ENCODE results near the gene FHL2. TPM values are rescaled to one million over a fixed set of nuclear protein-coding genes. Genes with fewer than 3 reads are reported as not detected.

FHL2 gene
- total RNA-seq, 1 experiment from 2014 or later, result 45.4 TPM

DNA sequence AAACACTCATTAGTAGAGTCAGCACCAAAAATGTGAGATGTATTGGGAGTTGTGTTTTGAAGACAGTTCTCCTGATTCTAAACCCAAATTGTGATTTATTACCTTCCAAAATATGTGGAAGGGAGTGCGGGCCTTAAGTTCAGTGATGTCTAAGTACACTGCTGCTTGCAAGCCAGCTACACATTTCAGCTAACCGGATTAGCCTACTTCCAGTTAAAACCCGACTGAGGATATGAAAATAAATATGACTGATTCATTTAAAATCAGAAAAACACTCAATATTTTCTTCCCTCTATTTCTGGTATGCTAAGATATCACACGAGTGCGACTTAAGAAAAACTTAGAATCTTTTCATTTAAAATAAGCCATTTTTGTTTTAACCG, 907 bp downstream of the FHL2 start:
- H3K4me3 Mint-ChIP-seq (ENCODE audit: unreplicated experiment), result peak overlapping the region; percentile 97
- Histone ChIP-seq H3K4me1 (peaks cover 32% of the 10 kb centered on the region), H3K27me3 (replicated peaks; ENCODE audit: control insufficient read depth, insufficient read depth, low read length) (no peaks in the 10 kb centered on the region), H3K9me3 (no peaks in the 10 kb centered on the region), H3K36me3 (ENCODE audit: control insufficient read depth, insufficient read depth, low read length) (no peaks in the 10 kb centered on the region), H3K4me3 (ENCODE audit: low read depth, low read length) (peak overlapping the region; percentile 84)
- intact Hi-C loops (cut with micrococcal nuclease; ENCODE audit: unreplicated experiment), result loop anchor here (2.0 to 5.0 kb wide), 3 partner anchors 19 to 59 kb away; no protein-coding TSS in a partner anchor
- peaks cover 23% of the 10 kb centered on the region for H3K36me3 Mint-ChIP-seq (ENCODE audit: insufficient read depth, unreplicated experiment)
- CTCF ChIA-PET, result interaction anchor here (0.8 to 1.1 kb wide), 5 partner anchors 10 to 121 kb away, joined by 3 to 5 read pairs (median 3); no protein-coding TSS in a partner anchor
- no peak for DNase-seq
- no peaks in the 10 kb centered on the region for H3K27me3 Mint-ChIP-seq (ENCODE audit: insufficient read depth, unreplicated experiment)
- POLR2A ChIA-PET, result interaction anchor here (1.0 to 1.3 kb wide), 3 partner anchors 8 to 62 kb away, joined by 3 to 6 read pairs (median 5); no protein-coding TSS in a partner anchor
- peaks cover 45% of the 10 kb centered on the region for H3K4me1 Mint-ChIP-seq (ENCODE audit: low read depth, unreplicated experiment)
- TF ChIP-seq CTCF (IDR thresholded peaks at IDR 0.05; ENCODE audit: insufficient read depth in 1 of 2, low read depth in 1 of 2, low read length in 1 of 2, severe bottlenecking in 1 of 2, unreplicated experiment in 1 of 2), result no peak
- TSS peak; percentile 40 for BruUV-seq (replicated peaks)
- H3K9me3 Mint-ChIP-seq (ENCODE audit: unreplicated experiment), result no peaks in the 10 kb centered on the region
- peak overlapping the region; percentile 90 for H3K27ac Mint-ChIP-seq (ENCODE audit: unreplicated experiment)

GRCh38 chr2:105397025-105397722, 1.7 kb downstream of the FHL2 start:
- Mint-ChIP-seq H3K9me3 (ENCODE audit: unreplicated experiment) (no peaks in the 10 kb centered on the region), H3K4me1 (ENCODE audit: low read depth, unreplicated experiment) (peaks cover 50% of the 10 kb centered on the region), H3K27ac (ENCODE audit: unreplicated experiment) (peak overlapping the region; percentile 16), H3K36me3 (ENCODE audit: insufficient read depth, unreplicated experiment) (peaks cover 30% of the 10 kb centered on the region), H3K27me3 (ENCODE audit: insufficient read depth, unreplicated experiment) (no peaks in the 10 kb centered on the region), H3K4me3 (ENCODE audit: unreplicated experiment) (peak overlapping the region; percentile 97)
- no peak overlapping the region for H3K4me3 ChIP-seq (ENCODE audit: low read depth, low read length)
- TF ChIP-seq CTCF (IDR thresholded peaks at IDR 0.05; ENCODE audit: insufficient read depth in 1 of 2, low read depth in 1 of 2, low read length in 1 of 2, severe bottlenecking in 1 of 2, unreplicated experiment in 1 of 2), result no peak
- no TSS peak for BruUV-seq (replicated peaks)
- no peaks in the 10 kb centered on the region for H3K27me3 ChIP-seq (replicated peaks; ENCODE audit: control insufficient read depth, insufficient read depth, low read length)
- H3K4me1 ChIP-seq, result peaks cover 35% of the 10 kb centered on the region
- CTCF ChIA-PET, result no interaction called here
- no peak for DNase-seq
- H3K9me3 ChIP-seq, result no peaks in the 10 kb centered on the region
- POLR2A ChIA-PET, result no interaction called here
- H3K36me3 ChIP-seq (ENCODE audit: control insufficient read depth, insufficient read depth, low read length), result no peaks in the 10 kb centered on the region
- intact Hi-C loops (cut with micrococcal nuclease; ENCODE audit: unreplicated experiment), result loop anchor here (5.0 kb wide), 1 partner anchor 45 kb away; no protein-coding TSS in a partner anchor

GRCh38 chr2:105396254-105397024, 2.4 kb downstream of the FHL2 start:
- peaks cover 35% of the 10 kb centered on the region for H3K36me3 Mint-ChIP-seq (ENCODE audit: insufficient read depth, unreplicated experiment)
- H3K27ac Mint-ChIP-seq (ENCODE audit: unreplicated experiment), result peak overlapping the region; percentile 16
- CTCF ChIA-PET, result no interaction called here
- DNase-seq, result peak; percentile 61 to 75
- peaks cover 52% of the 10 kb centered on the region for H3K4me1 Mint-ChIP-seq (ENCODE audit: low read depth, unreplicated experiment)
- Histone ChIP-seq H3K27me3 (replicated peaks; ENCODE audit: control insufficient read depth, insufficient read depth, low read length) (no peaks in the 10 kb centered on the region), H3K36me3 (ENCODE audit: control insufficient read depth, insufficient read depth, low read length) (no peaks in the 10 kb centered on the region), H3K4me1 (peaks cover 43% of the 10 kb centered on the region), H3K9me3 (no peaks in the 10 kb centered on the region), H3K4me3 (ENCODE audit: low read depth, low read length) (no peak overlapping the region)
- intact Hi-C loops (cut with micrococcal nuclease; ENCODE audit: unreplicated experiment), result loop anchor here (5.0 kb wide), 1 partner anchor 46 kb away; no protein-coding TSS in a partner anchor
- peak overlapping the region; percentile 97 for H3K4me3 Mint-ChIP-seq (ENCODE audit: unreplicated experiment)
- H3K27me3 Mint-ChIP-seq (ENCODE audit: insufficient read depth, unreplicated experiment), result no peaks in the 10 kb centered on the region
- no TSS peak for BruUV-seq (replicated peaks)
- POLR2A ChIA-PET, result no interaction called here
- TF ChIP-seq CTCF (IDR thresholded peaks at IDR 0.05; ENCODE audit: insufficient read depth in 1 of 2, low read depth in 1 of 2, low read length in 1 of 2, severe bottlenecking in 1 of 2, unreplicated experiment in 1 of 2), result no peak
- no peaks in the 10 kb centered on the region for H3K9me3 Mint-ChIP-seq (ENCODE audit: unreplicated experiment)

All from Caco-2 (cell line).